DOHH2 (cell line): ENCODE measurements around the gene GNRH2.

Source experiments
- EZH2phosphoT487 ChIP-seq: fragments of 200-600 bp; sonication (generic); IDR thresholded peaks from 2 replicates; pipeline ENCODE4 v1.6.1; 2017; ENCODE audit warnings: borderline replicate concordance, mild to moderate bottlenecking, antibody characterized with exemption, low read length, moderate library complexity, mixed read lengths
- TF ChIP-seq, protein P1 (sequence below): fragments of 200-600 bp; sonication (generic); IDR thresholded peaks from one replicate; pipeline ENCODE4 v1.5.1; 2014; ENCODE audit warnings: antibody characterized with exemption, mild to moderate bottlenecking, low read depth, low read length; ENCODE audit not compliant: poor library complexity, severe bottlenecking

DNA sequence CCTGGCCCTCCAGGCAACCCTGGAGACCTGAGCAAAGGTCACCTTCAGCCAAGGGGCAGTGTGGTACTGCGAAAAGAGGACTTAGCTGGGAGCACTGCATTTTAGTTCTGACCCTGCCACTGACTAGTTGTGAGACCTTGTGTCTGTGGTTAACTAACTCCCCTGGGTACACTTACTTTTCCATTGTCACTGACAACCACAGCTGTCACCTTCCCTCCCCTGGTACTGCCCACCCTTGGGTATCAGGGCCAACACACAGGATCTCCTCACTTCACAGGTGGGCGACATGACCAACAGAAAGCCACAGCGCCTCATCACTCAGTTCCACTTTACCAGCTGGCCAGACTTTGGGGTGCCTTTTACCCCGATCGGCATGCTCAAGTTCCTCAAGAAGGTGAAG is 21.6 kb upstream of the GNRH2 start:
- TF ChIP-seq, protein P1, sequence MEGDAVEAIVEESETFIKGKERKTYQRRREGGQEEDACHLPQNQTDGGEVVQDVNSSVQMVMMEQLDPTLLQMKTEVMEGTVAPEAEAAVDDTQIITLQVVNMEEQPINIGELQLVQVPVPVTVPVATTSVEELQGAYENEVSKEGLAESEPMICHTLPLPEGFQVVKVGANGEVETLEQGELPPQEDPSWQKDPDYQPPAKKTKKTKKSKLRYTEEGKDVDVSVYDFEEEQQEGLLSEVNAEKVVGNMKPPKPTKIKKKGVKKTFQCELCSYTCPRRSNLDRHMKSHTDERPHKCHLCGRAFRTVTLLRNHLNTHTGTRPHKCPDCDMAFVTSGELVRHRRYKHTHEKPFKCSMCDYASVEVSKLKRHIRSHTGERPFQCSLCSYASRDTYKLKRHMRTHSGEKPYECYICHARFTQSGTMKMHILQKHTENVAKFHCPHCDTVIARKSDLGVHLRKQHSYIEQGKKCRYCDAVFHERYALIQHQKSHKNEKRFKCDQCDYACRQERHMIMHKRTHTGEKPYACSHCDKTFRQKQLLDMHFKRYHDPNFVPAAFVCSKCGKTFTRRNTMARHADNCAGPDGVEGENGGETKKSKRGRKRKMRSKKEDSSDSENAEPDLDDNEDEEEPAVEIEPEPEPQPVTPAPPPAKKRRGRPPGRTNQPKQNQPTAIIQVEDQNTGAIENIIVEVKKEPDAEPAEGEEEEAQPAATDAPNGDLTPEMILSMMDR: no peak
- TF ChIP-seq EZH2phosphoT487: no peak
